AG04450 (cell line): ENCODE results near the gene TTLL6. TPM values are rescaled to one million over a fixed set of nuclear protein-coding genes. Genes with fewer than 3 reads are reported as not detected.

Experiments used
- CTCF ChIA-PET: fragments of 300-600, 350-600 bp; formaldehyde crosslinking; extraction: SDS; loops from one replicate; lab custom pipeline; 2022; ENCODE audit warnings: antibody characterized with exemption, inconsistent platforms; lab: Charles Lee
- POLR2A ChIA-PET: fragments of 350-600 bp; formaldehyde crosslinking; extraction: SDS; loops from one replicate; lab custom pipeline; 2021; ENCODE audit warnings: antibody characterized with exemption, inconsistent platforms; lab: Yijun Ruan, JAX
- DNase-seq: peaks from one replicate; pipeline ENCODE4 v3.0.0-alpha.2; 2011; ENCODE audit warnings: low read depth, low spot score
- H3K27ac ChIP-seq: one replicate; pipeline ENCODE4 v1.5.1; 2012; ENCODE audit warnings: low read depth, low read length, control low read depth
- H3K27me3 ChIP-seq: one replicate; pipeline ENCODE4 v1.6.0; 2012; ENCODE audit warnings: low read length; ENCODE audit not compliant: control insufficient read depth, insufficient read depth
- H3K4me3 ChIP-seq: 2 replicates; pipeline ENCODE4 v1.5.1; 2011; ENCODE audit warnings: mild to moderate bottlenecking, low read depth, low read length, control low read depth
- H3K9me3 ChIP-seq: 2 replicates; pipeline ENCODE4 v1.5.1; 2012; ENCODE audit warnings: low read length; ENCODE audit not compliant: control insufficient read depth, insufficient read depth
- CTCF ChIP-seq: IDR thresholded peaks from 2 replicates; pipeline ENCODE4 v1.5.1; 2011; ENCODE audit warnings: low read depth, low read length, control low read depth, inconsistent platforms
- polyA plus RNA-seq: library from polyadenylated mRNA; depleted of rRNA; stranded (reverse); fragments of >200 nt; gene quantifications from 2 replicates; pipeline ENCODE4 v1.2.3, GENCODE V29; 2011

TTLL6 gene
- polyA plus RNA-seq, 1 experiment = 0.04 TPM

DNA sequence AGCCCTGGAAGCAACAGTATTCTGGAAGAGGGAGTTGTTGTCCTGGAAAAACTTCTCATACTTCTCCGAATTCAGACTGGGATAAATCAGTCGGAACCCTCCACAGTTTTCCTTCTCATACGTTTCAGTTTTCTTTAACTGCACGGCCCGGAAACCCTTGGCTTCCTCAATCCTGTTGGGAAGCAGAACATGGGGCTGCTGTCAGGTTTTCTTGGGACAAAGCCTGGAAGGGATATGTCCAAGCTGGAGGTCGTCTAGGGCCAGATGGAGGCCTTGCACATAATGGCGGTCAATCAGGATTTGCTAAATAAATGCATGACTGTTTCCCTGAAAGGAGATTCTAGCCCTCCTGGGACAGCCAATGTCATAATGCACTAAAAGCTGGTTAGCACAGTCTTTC is 29.2 kb downstream of the TTLL6 start:
- no peak overlapping the region for H3K27ac ChIP-seq
- ChIA-PET CTCF (interaction anchor here (0.6 to 7.3 kb wide), 3 partner anchors 63 to 109 kb away, joined by 4 to 102 read pairs (median 16); partner anchors contain the start of gene PRAC2), POLR2A (no interaction called here)
- no peak overlapping the region for H3K4me3 ChIP-seq
- no peak for DNase-seq
- TF ChIP-seq CTCF = no peak
- peaks cover 48% of the 10 kb centered on the region for H3K27me3 ChIP-seq
- no peaks in the 10 kb centered on the region for H3K9me3 ChIP-seq

DNA sequence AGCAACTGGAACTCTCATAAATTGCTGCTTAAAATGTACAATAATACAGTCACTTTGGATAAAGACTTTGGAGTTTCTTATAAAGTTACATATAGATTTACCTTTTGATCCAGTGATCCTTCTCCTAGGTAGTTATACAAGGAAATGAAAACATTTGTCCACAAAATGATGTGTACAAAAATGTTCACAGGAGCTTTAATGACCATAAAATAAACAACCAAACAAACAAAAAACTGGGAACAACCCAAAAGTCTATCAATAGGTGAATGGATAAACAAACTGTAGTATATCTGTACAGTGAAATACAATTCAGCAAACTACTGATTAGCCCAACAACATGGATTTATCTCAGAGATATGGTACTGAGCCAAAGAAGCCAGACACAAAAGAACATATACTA is 37.6 kb downstream of the TTLL6 start:
- TF ChIP-seq CTCF = no peak
- Histone ChIP-seq H3K4me3 (no peak overlapping the region), H3K27me3 (peaks cover 14% of the 10 kb centered on the region), H3K9me3 (no peaks in the 10 kb centered on the region), H3K27ac (no peak overlapping the region)
- DNase-seq = no peak
- ChIA-PET POLR2A (interaction anchor here (0.7 kb wide), 1 partner anchor 153 kb away, joined by 4 read pairs; the partner anchor contains the start of gene HOXB9), CTCF (no interaction called here)

GRCh38 chr17:48776602-48777001 is 40.4 kb downstream of the TTLL6 start:
- Histone ChIP-seq H3K4me3 (no peak overlapping the region), H3K27ac (no peak overlapping the region), H3K9me3 (no peaks in the 10 kb centered on the region), H3K27me3 (peaks cover 11% of the 10 kb centered on the region)
- POLR2A ChIA-PET = no interaction called here
- CTCF ChIA-PET = no interaction called here
- no peak for TF ChIP-seq CTCF
- DNase-seq = no peak

DNA sequence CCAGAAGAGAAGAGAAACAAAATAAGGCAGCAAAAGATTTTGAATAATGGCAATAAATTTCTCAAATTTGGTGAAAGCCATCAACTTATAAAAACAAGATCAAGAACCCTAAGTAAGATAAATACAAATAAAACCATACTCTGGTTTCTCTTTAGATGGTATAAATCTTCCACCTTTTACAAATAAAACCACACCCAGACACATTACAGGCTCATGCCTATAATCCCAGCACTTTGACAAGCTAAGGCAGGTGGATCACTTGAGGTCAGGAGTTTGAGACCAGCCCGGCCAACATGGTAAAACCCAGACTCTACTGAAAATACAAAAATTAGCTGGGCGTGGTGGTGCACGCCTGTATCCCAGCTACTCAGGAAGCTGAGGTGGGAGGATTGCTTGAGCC is 43.8 kb downstream of the TTLL6 start:
- POLR2A ChIA-PET = no interaction called here
- H3K9me3 ChIP-seq = no peaks in the 10 kb centered on the region
- no peak overlapping the region for H3K27ac ChIP-seq
- H3K4me3 ChIP-seq = no peak overlapping the region
- CTCF ChIA-PET = interaction anchor here (1.0 kb wide), 1 partner anchor 111 kb away, joined by 3 read pairs; no protein-coding TSS in a partner anchor
- H3K27me3 ChIP-seq = peaks cover 26% of the 10 kb centered on the region
- no peak for DNase-seq
- no peak for TF ChIP-seq CTCF

- CTCF ChIA-PET = no interaction called here
- TF ChIP-seq CTCF = no peak
- POLR2A ChIA-PET = no interaction called here
- Histone ChIP-seq H3K9me3 (no peaks in the 10 kb centered on the region), H3K27ac (no peak overlapping the region), H3K27me3 (peaks cover 26% of the 10 kb centered on the region), H3K4me3 (no peak overlapping the region)
- no peak for DNase-seq
These were observed 46.1 kb downstream of the TTLL6 start for GRCh38 chr17:48770954-48771353.
